ENCODE measurements around the gene GATD1.

Gene GATD1

GRCh38 chr11:733072-733471 is 44.2 kb downstream of the GATD1 start:
- TF ChIP-seq TARDBP (IDR thresholded peaks at IDR 0.05) (no peak), BHLHE40 (IDR thresholded peaks at IDR 0.05; ENCODE audit: borderline replicate concordance) (no peak), FOXA1 (IDR thresholded peaks at IDR 0.05) (no peak), NFRKB (IDR thresholded peaks at IDR 0.05) (no peak), FOXM1 (IDR thresholded peaks at IDR 0.05; ENCODE audit: borderline replicate concordance) (no peak), ARNT (IDR thresholded peaks at IDR 0.05) (no peak), ZNF384 (IDR thresholded peaks at IDR 0.05) (no peak), L3MBTL2 (conservative IDR thresholded peaks at IDR 0.05) (no peak), SUZ12 (IDR thresholded peaks at IDR 0.05) (no peak), CTBP1 (IDR thresholded peaks at IDR 0.05; ENCODE audit: borderline replicate concordance) (no peak), HDGF (IDR thresholded peaks at IDR 0.05; ENCODE audit: borderline replicate concordance) (no peak), ELF4 (IDR thresholded peaks at IDR 0.05) (no peak), SP1 (IDR thresholded peaks at IDR 0.05) (no peak), FOXK2 (IDR thresholded peaks at IDR 0.05) (no peak), LEF1 (IDR thresholded peaks at IDR 0.05; ENCODE audit: borderline replicate concordance) (no peak), PKNOX1 (IDR thresholded peaks at IDR 0.05) (no peak)
- DNase-seq (ENCODE audit: extremely low spot score) = no peak
- CTCF ChIA-PET = no interaction called here
- POLR2A ChIA-PET = interaction anchor here (0.9 kb wide), 1 partner anchor 15 kb away, joined by 3 read pairs; no protein-coding TSS in a partner anchor

GRCh38 chr11:729492-730074 is 47.7 kb downstream of the GATD1 start:
- ChIA-PET POLR2A (no interaction called here), CTCF (interaction anchor here (0.5 kb wide), 1 partner anchor 17 kb away, joined by 3 read pairs; no protein-coding TSS in a partner anchor)
- TF ChIP-seq ZNF384 (IDR thresholded peaks at IDR 0.05) (no peak), SP1 (IDR thresholded peaks at IDR 0.05) (no peak), PKNOX1 (IDR thresholded peaks at IDR 0.05) (no peak), L3MBTL2 (conservative IDR thresholded peaks at IDR 0.05) (no peak), ELF4 (IDR thresholded peaks at IDR 0.05) (no peak), BHLHE40 (IDR thresholded peaks at IDR 0.05; ENCODE audit: borderline replicate concordance) (no peak)
- DNase-seq (ENCODE audit: extremely low spot score) = no peak

- ChIA-PET CTCF (interaction anchor here (0.8 to 1.9 kb wide), 4 partner anchors 15 to 175 kb away, joined by 3 to 8 read pairs (median 4); no protein-coding TSS in a partner anchor), POLR2A (interaction anchor here (0.6 to 1.0 kb wide), 2 partner anchors 18 to 33 kb away, joined by 3 read pairs; partner anchors contain the start of genes TALDO1 and TMEM80)
- TF ChIP-seq L3MBTL2 (conservative IDR thresholded peaks at IDR 0.05) (no peak), ZNF384 (IDR thresholded peaks at IDR 0.05) (no peak), HDGF (IDR thresholded peaks at IDR 0.05; ENCODE audit: borderline replicate concordance) (no peak), BHLHE40 (IDR thresholded peaks at IDR 0.05; ENCODE audit: borderline replicate concordance) (no peak), PKNOX1 (IDR thresholded peaks at IDR 0.05) (no peak)
- no peak for DNase-seq (ENCODE audit: extremely low spot score)
Observed at GRCh38 chr11:728901-729491, 48.3 kb downstream of the GATD1 start.

DNA sequence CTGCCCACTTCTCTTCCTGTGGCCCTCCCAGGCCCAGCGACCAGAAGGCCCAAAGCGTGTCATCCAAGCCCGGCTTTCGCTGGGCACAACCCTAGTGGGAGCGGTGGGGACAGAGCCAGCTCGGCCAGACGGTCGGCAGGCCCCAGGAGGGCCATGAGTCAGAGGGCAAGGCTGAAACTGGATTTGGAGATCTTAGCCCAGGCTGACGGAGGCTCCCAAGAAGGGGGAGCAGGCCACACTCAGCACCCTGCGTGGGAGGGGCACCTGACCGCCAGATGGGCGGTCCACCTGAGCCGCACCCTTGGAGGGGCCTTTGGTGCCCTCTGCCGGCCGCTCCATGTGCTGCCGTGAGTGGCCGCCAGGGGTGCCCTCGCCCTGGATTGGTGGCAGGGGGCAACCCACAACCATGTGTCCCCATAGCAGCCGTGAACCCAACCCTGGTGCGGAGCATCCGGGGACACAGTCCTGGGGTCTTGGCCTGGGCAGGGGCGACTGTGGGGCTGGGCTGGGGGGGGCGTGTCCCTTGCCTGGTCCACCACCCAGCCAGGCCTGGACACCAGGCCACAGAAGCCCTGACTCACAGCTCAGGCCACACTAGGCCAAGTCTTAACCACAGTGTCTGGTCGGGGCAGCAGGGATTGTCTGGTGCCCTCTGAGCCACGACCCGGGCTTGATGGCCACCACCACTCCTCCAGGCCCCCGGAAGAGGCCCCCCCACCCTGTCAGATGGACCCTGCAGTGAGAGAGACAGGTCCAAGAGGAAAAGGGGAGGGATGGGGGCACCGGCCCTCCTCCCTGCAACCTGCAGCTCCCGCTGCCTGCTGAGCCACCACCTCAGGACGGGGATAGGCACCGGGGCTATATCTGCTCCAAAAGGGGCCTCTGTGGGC is 49.2 kb downstream of the GATD1 start:
- CTCF ChIA-PET = interaction anchor here (0.6 to 2.1 kb wide), 8 partner anchors 12 to 174 kb away, joined by 3 to 8 read pairs (median 4); partner anchors contain the start of gene TMEM80
- DNase-seq (ENCODE audit: extremely low spot score) = peak; percentile 87
- POLR2A ChIA-PET = interaction anchor here (0.6 to 2.5 kb wide), 3 partner anchors 19 to 32 kb away, joined by 3 to 11 read pairs (median 3); partner anchors contain the start of genes TALDO1 and TMEM80
- TF ChIP-seq NFRKB (IDR thresholded peaks at IDR 0.05) = no peak
- TF ChIP-seq FOXK2 (IDR thresholded peaks at IDR 0.05) = no peak
- peak; percentile 20; the same call in 1 of the 2 replicates for TF ChIP-seq ARNT (IDR thresholded peaks at IDR 0.05)
- no peak for TF ChIP-seq ELF4 (IDR thresholded peaks at IDR 0.05)

DNA sequence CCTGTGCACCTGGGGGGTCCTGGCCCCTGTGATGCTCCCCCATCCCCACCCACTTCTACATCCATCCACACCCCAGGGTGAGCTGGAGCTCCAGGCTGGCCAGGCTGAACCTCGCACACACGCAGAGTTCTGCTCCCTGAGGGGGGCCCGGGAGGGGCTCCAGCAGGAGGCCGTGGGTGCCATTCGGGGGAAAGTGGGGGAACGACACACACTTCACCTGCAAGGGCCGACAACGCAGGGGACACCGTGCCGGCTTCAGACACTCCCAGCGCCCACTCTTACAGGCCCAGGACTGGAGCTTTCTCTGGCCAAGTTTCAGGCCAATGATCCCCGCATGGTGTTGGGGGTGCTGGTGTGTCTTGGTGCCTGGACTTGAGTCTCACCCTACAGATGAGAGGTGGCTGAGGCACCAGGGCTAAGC is 50.0 kb downstream of the GATD1 start:
- TF ChIP-seq SUZ12 (IDR thresholded peaks at IDR 0.05) (no peak), ZNF384 (IDR thresholded peaks at IDR 0.05) (no peak), FOXK2 (IDR thresholded peaks at IDR 0.05) (no peak), FOXM1 (IDR thresholded peaks at IDR 0.05; ENCODE audit: borderline replicate concordance) (no peak), TARDBP (IDR thresholded peaks at IDR 0.05) (no peak), PKNOX1 (IDR thresholded peaks at IDR 0.05) (no peak), L3MBTL2 (conservative IDR thresholded peaks at IDR 0.05) (no peak), FOXA1 (IDR thresholded peaks at IDR 0.05) (no peak), NFRKB (IDR thresholded peaks at IDR 0.05) (no peak), ARNT (IDR thresholded peaks at IDR 0.05) (no peak), ELF4 (IDR thresholded peaks at IDR 0.05) (no peak), BHLHE40 (IDR thresholded peaks at IDR 0.05; ENCODE audit: borderline replicate concordance) (no peak), SP1 (IDR thresholded peaks at IDR 0.05) (no peak), LEF1 (IDR thresholded peaks at IDR 0.05; ENCODE audit: borderline replicate concordance) (no peak), HDGF (IDR thresholded peaks at IDR 0.05; ENCODE audit: borderline replicate concordance) (no peak), CTBP1 (IDR thresholded peaks at IDR 0.05; ENCODE audit: borderline replicate concordance) (no peak)
- DNase-seq (ENCODE audit: extremely low spot score) = no peak
- ChIA-PET POLR2A (interaction anchor here (2.5 kb wide), 1 partner anchor 20 kb away, joined by 11 read pairs; the partner anchor contains the start of gene TALDO1), CTCF (interaction anchor here (0.6 to 2.1 kb wide), 7 partner anchors 11 to 65 kb away, joined by 3 to 8 read pairs (median 5); partner anchors contain the start of gene TMEM80)
